ENCODE measurements around the gene AURKAIP1. TPM values are rescaled to one million over a fixed set of nuclear protein-coding genes. Genes with fewer than 3 reads are reported as not detected.
A peak's percentile ranks its signal among the peaks of the same experiment; 100 is the strongest.

AURKAIP1 gene
- total and polyA plus RNA-seq, 9 of the 15 experiments (the other 6 are each of a cell fraction or from before 2014, with no cell fraction given), result 7.8 to 478 (median 92.0) TPM

GRCh38 chr1:1397839-1398523 lies 23.0 kb upstream of the AURKAIP1 start (continued):
- peak; percentile 85 for TF ChIP-seq MYC (IDR thresholded peaks at IDR 0.05; ENCODE audit: low read depth, low read length)
- TF ChIP-seq MYC (CRISPR knock-in tag; IDR thresholded peaks at IDR 0.05; ENCODE audit: borderline replicate concordance, low read depth), result no peak; the same call in 1 of the 2 replicates
- no peak for TF ChIP-seq ZNF212 (CRISPR knock-in tag; IDR thresholded peaks at IDR 0.05)
- TF ChIP-seq CTCFL (IDR thresholded peaks at IDR 0.05; ENCODE audit: borderline replicate concordance, insufficient read depth, low read depth, low read length, poor library complexity, severe bottlenecking), result no peak
- TF ChIP-seq CEBPB (tag; IDR thresholded peaks at IDR 0.05), result peak; percentile 96
- no peak for TF ChIP-seq RAD21 (CRISPR knock-in tag; conservative IDR thresholded peaks at IDR 0.05 in 1 of 2, IDR thresholded peaks at IDR 0.05 in 1 of 2)
- TF ChIP-seq NFE2L1 (tag; IDR thresholded peaks at IDR 0.05; ENCODE audit: borderline replicate concordance, low read depth), result no peak
- no peak for TF ChIP-seq PHF8 (IDR thresholded peaks at IDR 0.05; ENCODE audit: borderline replicate concordance, low read length)
- no peak; the same call in 1 of the 2 replicates for TF ChIP-seq SMARCA5 (IDR thresholded peaks at IDR 0.05)
- TF ChIP-seq SMC3 (conservative IDR thresholded peaks at IDR 0.05; ENCODE audit: insufficient read depth, low read depth, low read length), result no peak
- no peak for TF ChIP-seq TRIM25 (IDR thresholded peaks at IDR 0.05; ENCODE audit: borderline replicate concordance)
- TF ChIP-seq KDM2B (CRISPR knock-in tag; IDR thresholded peaks at IDR 0.05), result no peak
- TF ChIP-seq KAT2B (IDR thresholded peaks at IDR 0.05; ENCODE audit: low read depth, low read length), result no peak
- no peak for TF ChIP-seq FOSL1 (tag; conservative IDR thresholded peaks at IDR 0.05)
- TF ChIP-seq HNRNPK (IDR thresholded peaks at IDR 0.05; ENCODE audit: low read depth, low read length, poor library complexity, severe bottlenecking), result no peak
- no peak for TF ChIP-seq E2F4 (CRISPR knock-in tag; IDR thresholded peaks at IDR 0.05; ENCODE audit: low read depth)
- no peak for TF ChIP-seq TBP (optimal IDR thresholded peaks at IDR 0.05; ENCODE audit: low read depth, low read length)
- TF ChIP-seq ELK3 (CRISPR knock-in tag; IDR thresholded peaks at IDR 0.05), result no peak
- no peak for TF ChIP-seq RBM14 (IDR thresholded peaks at IDR 0.05; ENCODE audit: borderline replicate concordance, insufficient read depth, low read depth, low read length)
- peak; percentile 66 for TF ChIP-seq CBFA2T3 (IDR thresholded peaks at IDR 0.05)
- no peak for TF ChIP-seq HDAC3 (IDR thresholded peaks at IDR 0.05; ENCODE audit: borderline replicate concordance, partially characterized antibody)
- no peak for TF ChIP-seq HNRNPUL1 (IDR thresholded peaks at IDR 0.05; ENCODE audit: low read length)

Measured in K562 (cell line).